Testis (tissue), 2 donors: Measurements from ENCODE around the gene CKM.

Source experiments
- CTCF ChIP-seq, 3 experiments: fragments of 450-650 bp in 2 of 3; fragments of 200-600 bp in 1 of 3; sonication (generic) in 1 of 3; IDR thresholded peaks; one replicate each; pipeline ENCODE4 v1.5.1; 2016 to 2019; ENCODE audit warnings: antibody characterized with exemption in 3 of 3, mild to moderate bottlenecking in 2 of 3, moderate library complexity in 1 of 3
- POLR2A ChIP-seq: fragments of 450-650 bp; IDR thresholded peaks from one replicate; pipeline ENCODE4 v1.6.1; 2017; ENCODE audit warnings: antibody characterized with exemption, mild to moderate bottlenecking, moderate library complexity

- TF ChIP-seq POLR2A: no peak
- no peak for TF ChIP-seq CTCF (IDR thresholded peaks at IDR 0.05)
Measured at GRCh38 chr19:45324349-45324907, 1.8 kb upstream of the CKM start.
